B cell (primary cell): ENCODE data around the gene HTT. TPM values are rescaled to one million over a fixed set of nuclear protein-coding genes. Genes with fewer than 3 reads are reported as not detected.

Source experiments
- ATAC-seq: fragments of 200-7000 bp; cut with Tn5 transposase; one replicate; pipeline ENCODE4 v1.10.0; 2021; ENCODE audit warnings: low read depth, mild to moderate bottlenecking, moderate number of reproducible peaks, moderate library complexity
- CTCF ChIA-PET: fragments of 350-600 bp; sonication (Branson Sonifier 250); formaldehyde crosslinking; loops from one replicate; lab custom pipeline; 2021; ENCODE audit warnings: antibody characterized with exemption, inconsistent platforms; lab: Charles Lee
- POLR2A ChIA-PET: fragments of 350-600 bp; sonication (Branson Sonifier 250); formaldehyde crosslinking; loops from one replicate; lab custom pipeline; 2021; ENCODE audit warnings: antibody characterized with exemption; lab: Charles Lee
- DNase-seq: peaks from one replicate; pipeline ENCODE4 v3.0.0; 2013
- H2AFZ ChIP-seq: 2 replicates; pipeline ENCODE4 v1.6.1; 2012; ENCODE audit warnings: mild to moderate bottlenecking, low read depth, low read length; ENCODE audit not compliant: insufficient read depth, poor library complexity, severe bottlenecking
- H3K27ac ChIP-seq, 2 donors: 1 replicate in 1 of 2; 2 replicates in 1 of 2; pipeline ENCODE4 v1.5.1; 2012 to 2013; ENCODE audit warnings: low read length in 2 of 2, mild to moderate bottlenecking in 2 of 2, moderate library complexity in 1 of 2
- H3K27me3 ChIP-seq, 4 experiments: fragments of 200-600 bp in 1 of 4; sonication (generic) in 1 of 4; replicated peaks in 1 of 4; 1 replicate in 2 of 4; 2 replicates in 2 of 4; pipeline versions ENCODE4 v1.6.1 to v1.7.0; 2013 to 2016; ENCODE audit warnings: low read length in 3 of 4, mild to moderate bottlenecking in 2 of 4, mixed read lengths in 1 of 4, moderate library complexity in 1 of 4; ENCODE audit not compliant: insufficient read depth in 4 of 4, control insufficient read depth in 3 of 4; ENCODE audit errors: control extremely low read depth in 1 of 4
- H3K36me3 ChIP-seq, 2 experiments: replicated peaks in 1 of 2; 1 replicate in 1 of 2; 2 replicates in 1 of 2; pipeline versions ENCODE4 v1.6.1 to v1.7.1; 2013; ENCODE audit warnings: low read length in 1 of 2; ENCODE audit not compliant: insufficient read depth in 2 of 2, control insufficient read depth in 1 of 2; ENCODE audit errors: control extremely low read depth in 1 of 2, extremely low read depth in 1 of 2
- H3K4me1 ChIP-seq, 2 donors: fragments of 200-600 bp in 1 of 2; sonication (generic) in 1 of 2; 1 replicate in 1 of 2; 2 replicates in 1 of 2; pipeline versions ENCODE4 v1.5.1 to v1.6.1; 2013 to 2017; ENCODE audit warnings: low read length in 2 of 2; ENCODE audit not compliant: control insufficient read depth in 2 of 2, insufficient read depth in 2 of 2
- H3K4me2 ChIP-seq: replicated peaks from 2 replicates; pipeline ENCODE3; 2012; ENCODE audit warnings: mild to moderate bottlenecking, low read depth, low read length; ENCODE audit not compliant: poor library complexity, severe bottlenecking
- H3K4me3 ChIP-seq, 5 experiments: fragments of 200-600 bp in 1 of 5; sonication (generic) in 1 of 5; 1 replicate in 3 of 5; 2 replicates in 2 of 5; pipeline versions ENCODE4 v1.5.1 to v1.7.0; 2011 to 2016; ENCODE audit warnings: low read length in 4 of 5, mild to moderate bottlenecking in 4 of 5, low read depth in 2 of 5, control low read depth in 1 of 5, moderate library complexity in 1 of 5; ENCODE audit not compliant: insufficient read depth in 1 of 5; ENCODE audit errors: control extremely low read depth in 1 of 5, extremely low read depth in 1 of 5
- H3K79me2 ChIP-seq: fragments of 200-600 bp; sonication (generic); one replicate; pipeline ENCODE4 v1.6.0; 2016; ENCODE audit warnings: low read length; ENCODE audit not compliant: control insufficient read depth, insufficient read depth
- H3K9ac ChIP-seq: fragments of 200-600 bp; sonication (generic); 2 replicates; pipeline ENCODE4 v1.6.1; 2017; ENCODE audit warnings: mild to moderate bottlenecking, low read length, moderate library complexity
- H3K9me3 ChIP-seq, 3 donors: one replicate each; pipeline versions ENCODE4 v1.6.1 to v1.7.1; 2013; ENCODE audit warnings: low read length in 2 of 3; ENCODE audit not compliant: control insufficient read depth in 2 of 3, insufficient read depth in 1 of 3; ENCODE audit errors: control extremely low read depth in 1 of 3
- H4K20me1 ChIP-seq: 2 replicates; pipeline ENCODE4 v1.6.0; 2012; ENCODE audit warnings: mild to moderate bottlenecking, low read length; ENCODE audit not compliant: insufficient read depth, control insufficient read depth, poor library complexity, severe bottlenecking
- H3K27ac Mint-ChIP-seq: one replicate; pipeline ENCODE4 v1.8.0; 2021; ENCODE audit warnings: mixed read lengths
- H3K27me3 Mint-ChIP-seq: one replicate; pipeline ENCODE4 v1.8.0; 2021; ENCODE audit warnings: mixed read lengths
- H3K4me1 Mint-ChIP-seq: one replicate; pipeline ENCODE4 v1.8.0; 2021; ENCODE audit warnings: mixed read lengths
- H3K4me3 Mint-ChIP-seq: one replicate; pipeline ENCODE4 v1.8.0; 2021; ENCODE audit warnings: mixed read lengths
- H3K9me3 Mint-ChIP-seq: one replicate; pipeline ENCODE4 v1.8.0; 2022; ENCODE audit warnings: mixed read lengths; ENCODE audit not compliant: insufficient read depth
- EZH2 ChIP-seq: IDR thresholded peaks from 2 replicates; pipeline ENCODE4 v1.6.1; 2012; ENCODE audit warnings: borderline replicate concordance, low read depth, mild to moderate bottlenecking, moderate library complexity, low read length; ENCODE audit not compliant: insufficient read depth, poor library complexity, severe bottlenecking
- WGBS: methylation state at CpG from one replicate; pipeline ENCODE4 v1.1.5; 2013; ENCODE audit warnings: missing lambda C conversion rate; ENCODE audit not compliant: insufficient coverage; 5-methylcytosine and 5-hydroxymethylcytosine counted together
- intact Hi-C: fragments of 100-400 bp; cut with micrococcal nuclease; formaldehyde crosslinking; loops from one replicate; pipeline ENCODE4 v1.10.0; 2022
- polyA plus RNA-seq: library from polyadenylated mRNA; depleted of rRNA; stranded (reverse); fragments of >200 nt; gene quantifications from 2 replicates; pipeline ENCODE4 v1.2.3, GENCODE V29; 2012
- total RNA-seq, 2 donors: library from RNA; stranded (reverse); fragments of 120-200 nt in 1 of 2; gene quantifications; 1 replicate in 1 of 2; 2 replicates in 1 of 2; pipeline versions ENCODE4 v1.2.3 to v1.2.4, GENCODE V29; 2013 to 2022
- TF ChIP-seq, protein P1 (sequence below): fragments of 200-600 bp; IDR thresholded peaks from one replicate; pipeline ENCODE4 v1.8.0; 2022; ENCODE audit warnings: antibody characterized with exemption, mild to moderate bottlenecking

HTT gene
- total and polyA plus RNA-seq, 2 donors (not counting 1 experiment from before 2014, with no cell fraction given): 52.8 to 195 TPM

DNA sequence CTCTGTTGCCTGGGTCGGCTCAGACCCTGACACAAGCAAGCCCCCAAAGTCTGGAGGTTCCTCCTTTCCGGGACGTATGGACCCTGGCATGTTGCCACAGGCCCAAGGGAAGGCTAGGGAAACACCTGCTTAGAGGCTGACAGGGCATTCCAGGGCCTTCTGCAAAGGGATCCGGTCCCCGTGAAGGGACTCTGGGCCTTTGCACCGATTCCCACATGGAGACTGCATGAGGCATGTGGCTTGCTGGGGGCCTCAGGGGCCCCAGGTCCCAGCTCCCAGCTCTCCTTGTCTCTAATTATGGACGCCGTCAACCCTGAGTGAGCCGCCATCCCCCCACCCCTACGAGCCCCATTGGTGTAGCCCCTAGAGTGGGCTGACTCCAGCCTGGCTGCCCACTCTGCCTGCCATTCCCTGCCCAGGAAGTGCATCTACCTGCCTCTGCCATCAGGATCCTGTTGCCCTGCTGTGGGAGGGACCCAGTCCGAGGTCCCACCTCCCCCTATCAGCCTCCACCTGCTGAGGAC lies 214.2 kb downstream of the HTT start:
- no peaks in the 10 kb centered on the region for H3K79me2 ChIP-seq
- Mint-ChIP-seq H3K4me3 (no peak overlapping the region), H3K27ac (no peak overlapping the region), H3K9me3 (no peaks in the 10 kb centered on the region), H3K27me3 (peaks cover 14% of the 10 kb centered on the region), H3K4me1 (peaks cover 24% of the 10 kb centered on the region)
- no peak overlapping the region for H3K4me3 ChIP-seq
- no peak overlapping the region for H2AFZ ChIP-seq
- no peak overlapping the region for H3K9ac ChIP-seq
- POLR2A ChIA-PET: no interaction called here
- DNase-seq (no peak), ATAC-seq (no peak)
- peaks cover 0 to 7% (median 0%) of the 10 kb centered on the region in 3 donors for H3K9me3 ChIP-seq
- intact Hi-C loops: loop anchor here (5.0 kb wide), 1 partner anchor 241 kb away; no protein-coding TSS in a partner anchor
- no peaks in the 10 kb centered on the region for H4K20me1 ChIP-seq
- H3K4me1 ChIP-seq: peaks cover 21 to 31% of the 10 kb centered on the region in 2 donors
- TF ChIP-seq EZH2: no peak
- TF ChIP-seq, protein P1, sequence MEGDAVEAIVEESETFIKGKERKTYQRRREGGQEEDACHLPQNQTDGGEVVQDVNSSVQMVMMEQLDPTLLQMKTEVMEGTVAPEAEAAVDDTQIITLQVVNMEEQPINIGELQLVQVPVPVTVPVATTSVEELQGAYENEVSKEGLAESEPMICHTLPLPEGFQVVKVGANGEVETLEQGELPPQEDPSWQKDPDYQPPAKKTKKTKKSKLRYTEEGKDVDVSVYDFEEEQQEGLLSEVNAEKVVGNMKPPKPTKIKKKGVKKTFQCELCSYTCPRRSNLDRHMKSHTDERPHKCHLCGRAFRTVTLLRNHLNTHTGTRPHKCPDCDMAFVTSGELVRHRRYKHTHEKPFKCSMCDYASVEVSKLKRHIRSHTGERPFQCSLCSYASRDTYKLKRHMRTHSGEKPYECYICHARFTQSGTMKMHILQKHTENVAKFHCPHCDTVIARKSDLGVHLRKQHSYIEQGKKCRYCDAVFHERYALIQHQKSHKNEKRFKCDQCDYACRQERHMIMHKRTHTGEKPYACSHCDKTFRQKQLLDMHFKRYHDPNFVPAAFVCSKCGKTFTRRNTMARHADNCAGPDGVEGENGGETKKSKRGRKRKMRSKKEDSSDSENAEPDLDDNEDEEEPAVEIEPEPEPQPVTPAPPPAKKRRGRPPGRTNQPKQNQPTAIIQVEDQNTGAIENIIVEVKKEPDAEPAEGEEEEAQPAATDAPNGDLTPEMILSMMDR: no peak
- 45% methylated on average over 9 of the region's 11 CpGs for WGBS
- CTCF ChIA-PET: no interaction called here
- no peaks in the 10 kb centered on the region for H3K36me3 ChIP-seq
- no peak overlapping the region for H3K27ac ChIP-seq
- H3K4me2 ChIP-seq: no peak overlapping the region
- peaks cover 0 to 25% (median 3%) of the 10 kb centered on the region in 4 experiments for H3K27me3 ChIP-seq

GRCh38 chr4:3290476-3290875 lies 216.0 kb downstream of the HTT start:
- H3K27me3 ChIP-seq: peaks cover 0 to 24% (median 5%) of the 10 kb centered on the region in 4 experiments
- no peak for TF ChIP-seq EZH2
- TF ChIP-seq, protein P1: no peak
- no peaks in the 10 kb centered on the region for H4K20me1 ChIP-seq
- Mint-ChIP-seq H3K27me3 (peaks cover 14% of the 10 kb centered on the region), H3K4me1 (peaks cover 26% of the 10 kb centered on the region), H3K27ac (no peak overlapping the region), H3K9me3 (no peaks in the 10 kb centered on the region), H3K4me3 (peak overlapping the region; percentile 34)
- DNase-seq (no peak), ATAC-seq (no peak)
- peaks cover 0 to 7% (median 0%) of the 10 kb centered on the region in 3 donors for H3K9me3 ChIP-seq
- H3K27ac ChIP-seq: no peak overlapping the region
- no peaks in the 10 kb centered on the region for H3K36me3 ChIP-seq
- intact Hi-C loops: loop anchor here (5.0 kb wide), 1 partner anchor 1708 kb away; no protein-coding TSS in a partner anchor
- 95% methylated on average over 10 of the region's 11 CpGs for WGBS
- peaks cover 21 to 33% of the 10 kb centered on the region in 2 donors for H3K4me1 ChIP-seq
- H3K4me3 ChIP-seq: no peak overlapping the region
- H2AFZ ChIP-seq: no peak overlapping the region
- no peak overlapping the region for H3K4me2 ChIP-seq
- POLR2A ChIA-PET: no interaction called here
- CTCF ChIA-PET: no interaction called here
- H3K79me2 ChIP-seq: no peaks in the 10 kb centered on the region
- no peak overlapping the region for H3K9ac ChIP-seq
